Ovary (tissue), 9 donors: Measurements from ENCODE around the gene MYO1E. TPM values are rescaled to one million over a fixed set of nuclear protein-coding genes. Genes with fewer than 3 reads are reported as not detected.

Experiments used
- DNase-seq, 5 donors: peaks; one replicate each; pipeline ENCODE4 v3.0.0-alpha.2; 2019 to 2020
- H3K27ac ChIP-seq, 2 donors: fragments of 200-600 bp; one replicate each; pipeline versions ENCODE4 v1.5.1 to v1.8.0; 2019 to 2022
- H3K27me3 ChIP-seq: fragments of 200-600 bp; one replicate; pipeline ENCODE4 v1.8.0; 2022
- H3K36me3 ChIP-seq: fragments of 200-600 bp; sonication (generic); one replicate; pipeline ENCODE4 v1.5.1; 2019
- H3K4me1 ChIP-seq: one replicate; pipeline ENCODE4 v1.8.1; 2013; ENCODE audit warnings: mild to moderate bottlenecking, moderate library complexity; ENCODE audit not compliant: insufficient read depth
- H3K4me3 ChIP-seq: fragments of 200-600 bp; sonication (generic); one replicate; pipeline ENCODE4 v1.5.1; 2017
- H3K9me3 ChIP-seq, 2 donors: fragments of 200-600 bp in 1 of 2; sonication (generic) in 1 of 2; one replicate each; pipeline versions ENCODE4 v1.5.1 to v1.8.1; 2013 to 2019; ENCODE audit warnings: mild to moderate bottlenecking in 1 of 2, moderate library complexity in 1 of 2
- CTCF ChIP-seq, 3 donors: fragments of 450-650 bp in 2 of 3; fragments of 200-600 bp in 1 of 3; IDR thresholded peaks; one replicate each; pipeline versions ENCODE4 v1.5.1 to v1.8.0; 2016 to 2022; ENCODE audit warnings: antibody characterized with exemption in 3 of 3, mild to moderate bottlenecking in 1 of 3
- EP300 ChIP-seq: sonication (generic); formaldehyde crosslinking; IDR thresholded peaks from one replicate; pipeline ENCODE4 v1.6.1; 2017; ENCODE audit warnings: antibody characterized with exemption
- POLR2A ChIP-seq: fragments of 450-650 bp; IDR thresholded peaks from one replicate; pipeline ENCODE4 v1.6.1; 2017; ENCODE audit warnings: antibody characterized with exemption, mild to moderate bottlenecking, moderate library complexity
- WGBS, 3 donors: extraction: QIAGEN DNeasy Blood & Tissue Kit in 1 of 3; methylation state at CpG; one replicate each; pipeline versions ENCODE4 v1.1.5 to v1.1.7; 2013 to 2017; 5-methylcytosine and 5-hydroxymethylcytosine counted together
- intact Hi-C, 4 donors: fragments of 100-400 bp; cut with DNase I; formaldehyde crosslinking; loops; one replicate each; pipeline versions ENCODE4 v1.11.0 to v1.15.1; 2022 to 2023
- polyA plus RNA-seq, 2 donors: library from polyadenylated mRNA; stranded (reverse); fragments of 200-250 nt in 1 of 2; fragments of 350-450 nt in 1 of 2; fragmentation: Illumina TruSeq in 1 of 2; extraction: RNeasy Lipid Tissue Mini Kit (QIAGEN cat#74804) in 1 of 2; gene quantifications; one replicate each; pipeline ENCODE4 v1.2.3, GENCODE V29; 2013 to 2014
- total RNA-seq, 7 donors: library from RNA; depleted of rRNA in 2 of 7; stranded (reverse); fragments of >200 nt in 2 of 7; fragmentation: NEBNext Ultra II Directional in 3 of 7; extraction: Animal tissue kit (Norgen Biotek cat#: 25700) in 3 of 7; gene quantifications; one replicate each; pipeline versions ENCODE4 v1.1.0 to v1.2.4, GENCODE V29; 2016 to 2023
- donor health status: DM: no; HTN: no; CAD: no; lungs with moderate emphysema.
- donor health status: DM: no; HTN: no; CAD: no.
- donor health status: Bipolar disorder and iron deficiency.
- donor health status: DM: yes; HTN: yes; CAD: no.
- donor health status: DM: no; HTN: no; CAD: no.
- donor health status: DM: yes; HTN: yes; CAD: no.

MYO1E gene
- total and polyA plus RNA-seq, 9 donors, result 11.6 to 96.0 (median 44.8) TPM

GRCh38 chr15:59289574-59289973 lies 83.1 kb downstream of the MYO1E start:
- Histone ChIP-seq H3K36me3 (no peaks in the 10 kb centered on the region), H3K27ac (no peak overlapping the region), H3K4me1 (peaks cover 2% of the 10 kb centered on the region), H3K4me3 (no peak overlapping the region), H3K9me3 (no peaks in the 10 kb centered on the region), H3K27me3 (no peaks in the 10 kb centered on the region)
- intact Hi-C loops, result no loop called here
- TF ChIP-seq POLR2A, result no peak
- TF ChIP-seq CTCF (IDR thresholded peaks at IDR 0.05), result no peak
- TF ChIP-seq EP300, result no peak
- DNase-seq, result no peak

- Histone ChIP-seq H3K4me1 (peaks cover 3% of the 10 kb centered on the region), H3K4me3 (no peak overlapping the region), H3K27me3 (no peaks in the 10 kb centered on the region), H3K27ac (no peak overlapping the region), H3K9me3 (no peaks in the 10 kb centered on the region), H3K36me3 (no peaks in the 10 kb centered on the region)
- DNase-seq, result no peak
- intact Hi-C loops, result no loop called here
- WGBS, 3 donors, result 89 to 92% (median 91%) methylated on average over 7 of the region's 7 CpGs
- TF ChIP-seq EP300, result no peak
- no peak for TF ChIP-seq CTCF (IDR thresholded peaks at IDR 0.05)
- no peak for TF ChIP-seq POLR2A
These were observed 88.8 kb downstream of the MYO1E start for GRCh38 chr15:59283717-59284391.

- no peaks in the 10 kb centered on the region for H3K36me3 ChIP-seq
- WGBS, 3 donors, result 63 to 71% (median 64%) methylated on average over 14 of the region's 14 CpGs
- H3K9me3 ChIP-seq, result no peaks in the 10 kb centered on the region
- no peak for TF ChIP-seq POLR2A
- no peak for TF ChIP-seq EP300
- no peak for TF ChIP-seq CTCF (IDR thresholded peaks at IDR 0.05)
- no peaks in the 10 kb centered on the region for H3K27me3 ChIP-seq
- DNase-seq, result no peak
- peaks cover 3% of the 10 kb centered on the region for H3K4me1 ChIP-seq
- H3K27ac ChIP-seq, result no peak overlapping the region
- no peak overlapping the region for H3K4me3 ChIP-seq
- intact Hi-C loops, result no loop called here
These were observed 89.9 kb downstream of the MYO1E start for GRCh38 chr15:59282515-59283337.

GRCh38 chr15:59281699-59282098 lies 91.0 kb downstream of the MYO1E start:
- no peak overlapping the region for H3K27ac ChIP-seq
- intact Hi-C loops, result no loop called here
- H3K4me3 ChIP-seq, result no peak overlapping the region
- H3K4me1 ChIP-seq, result peaks cover 3% of the 10 kb centered on the region
- no peaks in the 10 kb centered on the region for H3K9me3 ChIP-seq
- 89 to 95% (median 92%) methylated on average over 5 of the region's 5 CpGs for WGBS, 3 donors
- no peaks in the 10 kb centered on the region for H3K27me3 ChIP-seq
- H3K36me3 ChIP-seq, result no peaks in the 10 kb centered on the region
- DNase-seq, result no peak
- TF ChIP-seq POLR2A (no peak), EP300 (no peak), CTCF (IDR thresholded peaks at IDR 0.05) (no peak)
